Measurements from ENCODE around the gene SNTB2. TPM values are rescaled to one million over a fixed set of nuclear protein-coding genes. Genes with fewer than 3 reads are reported as not detected.
"Not testable (repeated sequence)": the region's sequence is repeated elsewhere in the genome, so short reads cannot be mapped to it uniquely, and the experiment has no call there.

SNTB2 gene
- total RNA-seq, 1 donor from 2014 or later, result 12.3 TPM

- ATAC-seq (ENCODE audit: poor library complexity), result no peak
- intact Hi-C loops (cut with DNase I), result no loop called here
- no peak for DNase-seq
These were observed 22.8 kb downstream of the SNTB2 start for GRCh38 chr16:69209735-69210134.

DNA sequence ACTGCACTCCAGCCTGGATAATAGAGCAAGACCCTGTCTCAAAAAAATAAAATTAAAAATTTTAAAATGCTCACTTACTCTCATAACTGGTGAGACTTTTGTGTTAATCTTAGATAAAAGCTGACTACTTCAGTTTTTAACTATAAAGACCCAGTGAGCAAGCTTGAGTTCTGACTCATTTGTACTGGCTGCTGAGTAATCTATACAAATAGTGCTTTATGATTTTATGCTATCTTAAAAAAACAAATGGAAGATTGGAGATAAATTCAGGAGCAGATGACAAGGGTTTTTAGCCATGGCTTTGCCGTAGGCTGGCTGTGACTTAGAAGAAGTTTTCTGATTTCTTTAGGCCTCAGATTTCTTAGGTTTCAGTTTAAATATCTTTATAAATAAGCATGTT, 30.5 kb downstream of the SNTB2 start:
- intact Hi-C loops (cut with DNase I), result no loop called here
- ATAC-seq (ENCODE audit: poor library complexity), result no peak
- no peak for DNase-seq

DNA sequence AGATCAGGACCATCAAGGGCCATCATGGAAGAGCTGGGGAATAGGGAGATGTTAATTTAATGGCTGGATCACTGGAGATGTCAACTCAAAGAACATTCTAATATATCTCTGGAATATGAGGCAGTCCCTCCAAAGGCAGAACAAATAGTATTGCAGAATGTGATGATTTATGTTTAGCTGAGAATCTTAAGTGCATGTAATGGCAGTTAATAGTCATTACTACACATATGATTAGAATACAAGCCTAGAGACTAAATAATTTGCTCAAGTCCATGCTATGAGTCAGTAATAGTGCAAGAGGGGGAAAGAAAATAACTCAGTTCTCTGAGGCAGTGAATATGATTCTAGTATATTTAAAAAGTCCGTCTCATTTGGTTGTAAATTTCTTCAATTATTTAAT, 32.3 kb downstream of the SNTB2 start:
- intact Hi-C loops (cut with DNase I), result no loop called here
- DNase-seq, result no peak
- no peak for ATAC-seq (ENCODE audit: poor library complexity)

DNA sequence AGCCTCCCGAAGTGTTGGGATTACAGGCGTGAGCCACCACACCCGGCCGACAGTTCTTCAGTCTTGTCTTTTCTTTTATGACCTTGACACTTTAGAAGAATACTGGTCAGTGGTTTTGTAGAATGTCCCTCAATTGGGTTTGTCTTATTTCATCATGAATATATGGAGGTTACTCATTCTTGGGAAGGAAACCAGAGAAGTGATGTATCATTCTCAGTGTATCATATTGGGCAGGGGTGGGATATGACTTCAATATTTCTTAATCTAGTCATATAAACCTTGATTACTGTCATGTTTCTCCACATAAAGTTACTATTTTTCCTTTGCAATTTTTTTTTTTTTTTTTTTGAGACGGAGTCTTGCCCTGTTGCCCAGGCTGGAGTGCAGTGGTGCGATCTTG, 36.9 kb downstream of the SNTB2 start:
- intact Hi-C loops (cut with DNase I), result no loop called here
- no peak for DNase-seq
- ATAC-seq (ENCODE audit: poor library complexity), result no peak

GRCh38 chr16:69225121-69225520, 38.2 kb downstream of the SNTB2 start:
- ATAC-seq (ENCODE audit: poor library complexity) (no peak), DNase-seq (no peak)
- intact Hi-C loops (cut with DNase I), result no loop called here

DNA sequence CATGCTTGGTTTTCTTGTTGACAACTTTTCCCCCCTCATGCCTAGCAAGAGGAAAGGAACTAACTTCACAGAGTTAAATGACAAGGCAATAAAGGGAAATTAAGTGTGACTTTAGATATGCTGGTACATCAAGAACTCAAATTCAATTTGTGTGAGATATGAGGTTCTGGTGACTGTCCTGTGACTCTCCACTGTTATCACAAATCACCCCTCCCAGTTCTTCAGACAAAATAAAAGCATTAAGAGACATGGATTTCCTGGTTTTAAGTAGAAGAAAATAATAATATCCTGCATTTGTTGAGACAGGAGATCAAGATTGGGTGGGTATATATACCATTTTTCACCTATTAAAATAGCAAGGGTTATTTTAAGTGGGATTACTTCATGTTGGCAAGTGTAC, 46.2 kb downstream of the SNTB2 start:
- no peak for DNase-seq
- intact Hi-C loops (cut with DNase I), result no loop called here
- no peak for ATAC-seq (ENCODE audit: poor library complexity)

- no peak for ATAC-seq (ENCODE audit: poor library complexity)
- no peak for DNase-seq
- intact Hi-C loops (cut with DNase I), result no loop called here
These were observed 47.5 kb downstream of the SNTB2 start for GRCh38 chr16:69234460-69234859.

DNA sequence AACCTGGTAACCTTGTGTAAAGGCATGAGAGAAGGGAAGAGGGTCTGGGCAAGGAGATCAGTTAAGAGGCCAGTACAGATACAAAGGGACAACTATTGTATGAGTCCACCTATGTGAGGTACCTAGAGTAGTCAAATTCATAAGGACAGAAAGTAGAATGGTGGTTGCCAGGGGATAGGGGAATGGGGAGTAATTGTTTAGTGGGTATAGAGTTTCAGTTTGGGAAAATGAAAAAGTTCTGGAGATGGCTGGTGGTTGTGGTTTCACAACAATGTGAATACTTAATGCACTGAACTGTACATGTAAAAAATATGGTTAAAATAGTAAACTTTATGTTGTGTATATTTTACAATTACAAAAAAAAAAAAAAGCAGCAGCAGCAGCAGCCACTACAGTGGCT, 49.4 kb downstream of the SNTB2 start:
- DNase-seq, result no peak
- no peak for ATAC-seq (ENCODE audit: poor library complexity)
- intact Hi-C loops (cut with DNase I), result no loop called here

GRCh38 chr16:69237296-69237695, 50.3 kb downstream of the SNTB2 start:
- intact Hi-C loops (cut with DNase I), result no loop called here
- DNase-seq (no peak), ATAC-seq (ENCODE audit: poor library complexity) (no peak)

DNA sequence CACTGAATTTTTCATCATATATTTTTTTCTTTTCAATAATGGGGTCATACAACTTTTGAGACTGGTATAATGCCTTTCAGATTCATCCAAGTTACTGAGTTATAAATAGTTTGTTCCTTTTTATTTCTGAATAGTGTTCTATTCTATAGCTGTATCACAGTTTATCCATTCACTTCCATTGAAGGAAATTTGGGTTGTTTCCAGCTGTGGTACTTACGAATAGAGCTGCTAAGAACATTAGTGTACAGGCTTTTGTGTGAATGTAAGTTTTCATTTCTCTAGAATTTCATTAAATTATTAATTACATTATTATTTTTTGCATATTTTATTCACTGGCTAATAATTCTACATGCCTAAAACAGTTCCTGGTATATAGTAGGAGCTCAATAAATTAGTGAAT, 52.9 kb downstream of the SNTB2 start:
- ATAC-seq (ENCODE audit: poor library complexity) (no peak), DNase-seq (no peak)
- intact Hi-C loops (cut with DNase I), result no loop called here

GRCh38 chr16:69240331-69240730, 53.4 kb downstream of the SNTB2 start:
- ATAC-seq (ENCODE audit: poor library complexity) (no peak), DNase-seq (no peak)
- intact Hi-C loops (cut with DNase I), result no loop called here

DNA sequence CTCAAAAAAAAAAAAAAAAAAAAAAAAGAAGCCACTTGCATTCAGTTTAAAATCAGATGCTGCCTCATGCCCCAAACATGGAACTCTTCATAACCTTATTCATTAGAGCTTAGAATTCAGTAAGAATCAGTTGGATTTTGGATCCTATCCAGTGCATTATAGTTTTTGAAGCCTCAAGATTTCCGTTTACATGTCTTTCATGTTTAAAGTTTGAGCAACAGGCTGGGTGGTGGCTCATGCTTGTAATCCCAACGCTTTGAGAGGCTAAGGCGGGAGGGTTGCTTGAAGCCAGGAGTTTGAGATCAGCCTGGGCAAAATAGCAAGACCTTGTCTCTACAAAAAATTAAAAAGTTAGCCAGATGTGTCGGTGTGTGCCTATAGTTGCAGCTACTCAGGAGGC, 55.0 kb downstream of the SNTB2 start:
- ATAC-seq (ENCODE audit: poor library complexity) (no peak), DNase-seq (no peak)
- intact Hi-C loops (cut with DNase I), result no loop called here

GRCh38 chr16:69243479-69243878, 56.5 kb downstream of the SNTB2 start:
- ATAC-seq (ENCODE audit: poor library complexity) (no peak), DNase-seq (no peak)
- intact Hi-C loops (cut with DNase I), result no loop called here

DNA sequence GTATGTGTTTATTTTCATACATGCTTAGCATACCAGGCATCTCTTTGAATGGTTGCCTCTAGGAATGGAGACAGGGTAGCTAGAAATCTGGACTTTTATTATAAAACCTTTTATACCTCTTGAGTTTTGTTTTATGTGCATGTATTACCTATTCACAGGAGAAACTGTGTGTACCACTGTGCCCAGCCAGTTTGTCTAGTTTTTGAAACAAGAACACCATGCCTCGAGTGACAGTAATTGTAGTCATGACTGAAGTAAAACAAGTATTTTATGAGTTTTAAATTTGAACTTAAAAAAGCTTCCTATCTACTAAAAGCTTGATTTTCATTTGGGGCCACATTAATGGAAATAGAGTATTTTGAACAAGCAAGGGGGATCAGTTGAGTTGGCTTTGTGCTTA, 57.4 kb downstream of the SNTB2 start:
- ATAC-seq (ENCODE audit: poor library complexity) (no peak), DNase-seq (no peak)
- intact Hi-C loops (cut with DNase I), result no loop called here

GRCh38 chr16:69250081-69250480, 63.1 kb downstream of the SNTB2 start:
- DNase-seq (no peak), ATAC-seq (ENCODE audit: poor library complexity) (no peak)
- intact Hi-C loops (cut with DNase I), result no loop called here

DNA sequence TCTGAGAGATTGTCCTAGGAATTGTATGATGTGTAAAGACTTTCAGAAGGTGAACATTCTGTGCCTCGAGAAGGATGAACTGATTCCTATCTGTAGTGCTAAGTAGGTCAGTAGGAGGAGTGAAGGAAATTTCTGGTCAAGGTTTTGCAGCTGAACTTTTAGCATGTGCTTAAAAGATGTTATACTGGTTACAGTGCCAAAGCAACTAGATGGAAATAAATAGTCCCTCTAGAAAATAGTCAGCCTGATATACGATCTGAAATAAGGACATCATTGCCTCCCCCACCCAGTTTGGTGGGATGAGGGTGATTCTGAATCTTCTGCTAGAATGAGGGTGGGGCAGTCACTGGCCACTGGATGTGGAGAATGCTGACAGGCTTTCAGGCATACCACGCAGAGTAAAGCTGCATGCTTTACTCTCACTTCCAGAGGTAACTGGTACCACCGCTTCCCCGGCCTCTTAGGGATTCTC, 66.9 kb downstream of the SNTB2 start:
- peak; percentile 60 for ATAC-seq (ENCODE audit: poor library complexity)
- intact Hi-C loops (cut with DNase I), result no loop called here
- DNase-seq, result no peak

DNA sequence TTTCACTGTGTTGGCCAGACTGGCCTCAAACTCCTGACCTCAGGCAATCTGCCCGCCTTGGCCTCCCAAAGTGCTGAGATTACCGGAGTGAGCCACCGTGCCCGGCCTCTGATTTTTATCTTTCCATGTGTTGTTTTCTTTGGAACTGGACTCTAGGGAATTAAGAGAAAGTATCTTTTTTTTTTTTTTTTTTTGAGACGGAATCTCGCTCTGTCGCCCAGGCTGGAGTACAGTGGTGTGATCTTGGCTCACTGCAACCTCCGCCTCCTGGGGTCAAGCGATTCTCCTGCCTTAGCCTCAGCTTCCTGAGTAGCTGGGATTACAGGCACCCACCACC, 72.4 kb downstream of the SNTB2 start:
- DNase-seq; intact Hi-C loops (cut with DNase I); ATAC-seq (ENCODE audit: poor library complexity): not testable (repeated sequence)

DNA sequence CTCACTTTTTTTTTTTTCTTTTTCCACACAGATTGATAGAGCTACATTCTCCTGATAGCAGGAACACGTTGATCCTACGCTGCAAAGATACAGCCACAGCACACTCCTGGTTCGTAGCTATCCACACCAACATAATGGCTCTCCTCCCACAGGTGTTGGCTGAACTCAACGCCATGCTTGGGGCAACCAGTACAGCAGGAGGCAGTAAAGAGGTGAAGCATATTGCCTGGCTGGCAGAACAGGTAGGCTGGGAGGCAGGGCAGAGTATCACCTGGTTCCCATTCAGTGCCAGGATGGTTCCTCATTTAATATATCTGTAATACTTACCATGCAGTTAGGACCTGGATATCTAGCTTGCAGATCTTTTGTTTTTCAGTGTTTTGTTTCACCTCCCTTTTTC, 73.1 kb downstream of the SNTB2 start:
- intact Hi-C loops (cut with DNase I), result no loop called here
- DNase-seq (no peak), ATAC-seq (ENCODE audit: poor library complexity) (no peak)

DNA sequence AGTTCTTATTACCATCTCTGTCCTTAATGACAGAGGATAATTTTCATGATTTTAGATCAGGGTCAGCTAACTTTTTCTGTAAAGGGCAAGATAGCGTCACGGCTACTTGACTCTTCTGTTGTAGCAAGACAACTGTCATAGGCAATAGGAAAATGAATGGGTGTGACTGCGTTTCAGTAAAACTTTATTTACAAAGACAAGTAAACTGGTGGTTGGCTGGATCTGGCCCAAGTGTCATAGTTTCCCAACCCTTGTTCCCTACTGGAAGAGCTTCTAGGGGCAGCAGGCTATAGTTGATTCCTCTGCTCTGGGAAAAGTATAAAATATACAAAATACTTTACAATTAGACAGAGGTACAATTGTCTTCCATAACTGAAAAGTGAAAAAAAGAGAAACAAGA, 73.5 kb downstream of the SNTB2 start:
- intact Hi-C loops (cut with DNase I), result no loop called here
- ATAC-seq (ENCODE audit: poor library complexity), result no peak
- DNase-seq, result no peak

GRCh38 chr16:69266334-69267063, 79.5 kb downstream of the SNTB2 start:
- intact Hi-C loops (cut with DNase I), result no loop called here
- ATAC-seq (ENCODE audit: poor library complexity), result no peak
- no peak for DNase-seq

DNA sequence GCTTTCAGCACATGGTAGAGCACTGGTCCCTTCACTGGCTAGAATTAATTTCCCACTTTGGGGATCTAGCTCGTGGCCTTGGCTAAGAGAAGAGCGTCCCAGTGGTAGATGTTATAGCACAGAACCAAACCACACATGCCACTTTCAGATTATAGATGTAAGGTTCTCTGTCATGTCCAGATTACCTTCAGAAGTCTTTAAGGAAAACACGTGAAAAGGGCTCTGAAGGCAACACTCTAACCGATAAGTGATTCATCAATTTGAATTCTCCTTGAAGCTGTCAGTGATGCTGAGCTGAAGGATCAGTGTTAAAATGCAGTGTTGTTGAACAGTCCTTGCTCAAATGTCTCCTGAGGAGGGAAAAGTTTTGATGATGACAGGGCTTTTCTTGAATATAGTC, 80.7 kb downstream of the SNTB2 start:
- DNase-seq, result no peak
- intact Hi-C loops (cut with DNase I), result no loop called here
- ATAC-seq (ENCODE audit: poor library complexity), result no peak
